NCI-H2107 (cell line): Measurements from ENCODE around the gene SMC4.
"Not testable (repeated sequence)": the region's sequence is repeated elsewhere in the genome, so short reads cannot be mapped to it uniquely, and the experiment has no call there.

Experiments used
- DNase-seq: peaks from one replicate; lab custom pipeline; 2025; lab: John Stamatoyannopoulos, UW

SMC4 gene

DNA sequence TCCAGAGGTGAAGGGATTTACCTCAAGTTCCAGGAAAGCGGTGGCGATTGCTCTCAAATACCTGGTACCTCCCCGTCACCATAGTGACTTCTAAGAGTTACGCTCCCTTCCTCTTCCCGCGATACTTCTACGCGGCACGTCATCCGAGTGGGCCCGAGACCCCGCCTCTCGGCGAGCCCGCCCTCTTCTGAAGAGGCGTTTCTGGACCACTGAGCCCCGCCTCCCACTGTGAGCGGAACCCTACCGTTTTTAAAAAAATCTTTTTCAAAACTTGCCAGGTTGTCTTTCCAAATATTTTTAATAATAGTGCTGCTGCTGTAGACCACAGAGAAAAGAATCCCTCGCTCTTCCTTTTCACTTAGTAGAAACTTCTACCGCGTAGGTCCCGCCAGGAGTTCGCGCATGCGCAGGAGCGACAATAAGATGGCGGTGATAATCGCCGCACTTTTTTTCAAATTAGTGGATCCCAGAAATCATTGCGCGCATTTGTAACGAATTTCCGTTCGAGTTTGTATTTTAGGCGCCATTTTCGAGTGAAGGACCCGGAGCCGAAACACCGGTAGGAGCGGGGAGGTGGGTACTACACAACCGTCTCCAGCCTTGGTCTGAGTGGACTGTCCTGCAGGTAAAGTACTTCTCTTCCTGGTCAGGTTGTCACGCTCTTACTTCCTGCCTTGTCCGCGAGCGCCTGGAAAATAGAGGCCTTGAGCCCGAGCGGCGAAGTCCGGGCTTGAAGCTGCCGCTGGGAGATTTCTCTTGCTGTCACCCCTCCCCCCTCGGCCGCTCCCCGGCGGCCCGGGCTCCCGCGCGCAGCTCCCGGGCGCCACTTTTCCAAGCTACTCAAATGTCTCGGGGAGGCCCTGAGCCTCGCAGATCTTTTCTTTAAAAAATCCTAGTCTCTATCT lies at the start of gene SMC4, which contains the start of gene IFT80:
SMC4 (plus strand) TSS at position 526 of the 905 bp plus-strand sequence. CDS start 1,177 bp downstream, outside the sequence.
IFT80 (minus strand) TSS at position 101 of the 905 bp plus-strand sequence. CDS start 14,625 bp downstream, outside the sequence.
- peak; percentile 99 for DNase-seq

DNA sequence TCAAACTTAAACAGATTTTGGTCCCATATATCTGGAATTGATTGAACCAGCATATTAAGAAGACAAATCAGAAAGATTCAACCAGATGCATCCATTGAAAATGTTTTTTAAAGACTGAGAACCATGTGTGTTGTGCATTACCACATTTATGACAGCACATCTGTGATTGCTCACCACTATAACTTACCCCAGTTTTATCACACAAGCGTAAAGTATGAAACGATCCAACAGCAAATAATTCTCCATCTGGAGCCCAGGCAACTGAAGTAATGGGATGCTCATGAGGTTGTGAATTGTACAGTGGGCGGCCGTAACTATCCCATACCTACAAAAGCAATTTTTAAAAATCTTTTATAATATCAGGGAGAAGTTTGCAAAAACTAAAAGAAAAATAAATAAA lies 43.6 kb upstream of the SMC4 start:
- no peak for DNase-seq

DNA sequence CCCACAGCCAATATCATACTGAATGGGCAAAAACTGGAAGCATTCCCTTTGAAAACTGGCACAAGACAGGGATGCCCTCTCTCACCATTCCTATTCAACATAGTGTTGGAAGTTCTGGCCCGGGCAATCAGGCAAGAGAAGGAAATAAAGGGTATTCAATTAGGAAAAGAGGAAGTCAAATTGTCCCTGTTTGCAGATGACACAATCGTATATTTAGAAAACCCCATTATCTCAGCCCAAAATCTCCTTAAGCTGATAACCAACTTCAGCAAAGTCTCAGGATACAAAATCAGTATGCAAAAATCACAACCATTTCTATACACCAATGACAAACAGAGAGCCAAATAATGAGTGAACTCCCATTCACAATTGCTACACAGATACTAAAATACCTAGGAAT lies 36.6 kb upstream of the SMC4 start:
- DNase-seq, result not testable (repeated sequence)

DNA sequence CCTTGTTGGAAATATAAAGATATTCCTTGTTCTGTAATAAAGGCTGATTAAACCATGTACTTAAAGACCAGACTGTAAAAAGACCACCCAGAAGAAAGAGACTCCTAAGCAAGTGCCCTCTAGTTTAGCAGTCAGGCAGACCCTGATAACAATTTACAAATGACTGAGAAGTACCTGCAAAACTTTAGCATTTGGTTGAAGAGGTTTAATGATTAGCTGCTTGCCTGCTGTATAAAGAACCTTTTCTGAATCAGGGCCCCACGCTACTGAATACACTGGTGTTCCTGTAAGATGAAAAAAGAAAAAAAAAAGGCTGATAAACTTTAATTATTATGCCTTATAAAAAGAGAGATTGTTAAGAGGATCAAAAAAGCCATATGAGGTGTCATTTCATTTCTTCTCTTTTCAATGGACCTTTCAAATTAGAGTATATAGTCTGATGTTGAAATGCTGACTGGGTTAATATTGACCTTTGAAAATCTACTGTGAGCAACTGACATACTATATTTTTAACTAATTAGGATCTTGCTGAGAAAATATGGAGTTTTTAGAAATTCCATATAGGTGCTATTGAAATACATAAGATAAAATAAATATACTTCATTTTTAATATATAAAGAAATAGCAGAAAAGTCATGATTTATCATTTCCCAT lies 33.5 kb upstream of the SMC4 start:
- DNase-seq, result no peak

DNA sequence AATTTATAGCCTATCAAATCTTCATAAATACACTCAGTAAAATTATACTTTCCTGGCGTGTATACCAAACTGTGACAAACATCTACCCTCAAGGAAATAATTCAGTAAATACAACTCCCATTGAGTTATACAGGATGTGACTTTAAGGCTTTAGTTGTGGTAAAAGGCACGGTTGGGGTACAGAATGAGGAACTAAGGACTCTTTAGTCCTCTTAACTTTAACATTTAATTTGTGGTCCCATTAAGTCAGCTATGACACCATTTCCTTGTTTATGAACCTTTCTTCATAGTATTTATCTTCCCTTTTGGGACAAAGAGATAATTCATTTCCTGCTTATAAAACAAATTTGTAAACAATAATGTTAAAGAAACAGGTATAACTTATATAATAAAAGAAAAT lies 30.6 kb upstream of the SMC4 start:
- no peak for DNase-seq

DNA sequence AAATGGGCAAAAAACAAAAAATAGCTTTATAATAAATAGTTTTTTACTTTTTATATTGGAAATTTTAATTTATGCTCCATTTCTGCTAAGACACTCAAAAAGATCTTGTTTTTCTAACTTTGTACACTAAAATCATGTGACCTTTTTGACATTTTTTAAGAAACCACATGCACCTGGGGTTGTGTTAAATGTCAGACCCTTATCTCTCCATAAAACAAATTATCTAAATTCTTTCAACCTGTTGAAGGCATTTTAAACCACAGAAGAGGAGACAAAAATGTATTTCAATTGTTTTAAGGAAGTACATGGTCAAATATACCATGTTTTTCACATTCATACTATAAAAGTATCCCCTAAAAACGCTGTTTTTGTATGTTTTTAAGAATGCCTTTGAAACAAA lies 29.7 kb upstream of the SMC4 start:
- no peak for DNase-seq

DNA sequence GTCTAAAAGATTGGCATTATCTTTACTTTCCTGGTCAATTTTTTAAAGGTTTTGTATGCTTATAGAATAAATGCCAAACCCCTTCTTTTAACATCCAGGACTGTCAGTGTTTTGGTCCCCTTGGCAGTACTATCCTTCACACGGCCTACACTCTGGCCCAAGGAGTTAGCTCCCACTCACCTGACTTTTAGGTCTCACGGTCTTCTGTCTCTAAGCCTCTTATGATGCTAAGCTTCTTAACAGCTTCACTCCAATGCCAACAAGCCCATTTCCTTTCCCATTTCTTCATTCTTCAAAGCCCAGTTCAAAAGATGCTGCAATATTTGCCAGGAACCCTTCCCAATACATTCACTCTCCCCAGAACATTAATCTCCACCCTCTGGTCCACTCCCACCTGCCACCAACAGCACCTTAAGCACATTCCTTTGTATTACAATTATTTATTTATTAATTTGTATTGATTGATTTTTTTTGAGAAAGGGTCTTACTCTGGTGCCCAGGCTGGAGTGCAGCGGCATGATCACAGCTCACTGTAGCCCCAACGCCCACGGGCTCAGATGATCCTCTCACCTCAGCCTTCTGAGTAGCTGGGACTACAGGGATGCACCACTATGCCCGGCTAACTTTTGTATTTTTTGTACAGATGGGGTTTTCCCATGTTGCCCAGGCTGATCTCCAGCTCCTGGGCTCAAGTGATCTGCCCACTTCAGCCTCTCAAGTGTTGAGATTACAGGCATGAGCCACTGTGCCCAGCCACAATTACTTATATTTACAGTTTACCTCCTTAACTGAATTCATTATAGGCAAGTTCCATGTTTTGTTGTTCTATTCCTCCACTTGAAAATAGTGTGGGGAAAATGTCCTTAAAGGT lies 28.2 kb upstream of the SMC4 start:
- no peak for DNase-seq

DNA sequence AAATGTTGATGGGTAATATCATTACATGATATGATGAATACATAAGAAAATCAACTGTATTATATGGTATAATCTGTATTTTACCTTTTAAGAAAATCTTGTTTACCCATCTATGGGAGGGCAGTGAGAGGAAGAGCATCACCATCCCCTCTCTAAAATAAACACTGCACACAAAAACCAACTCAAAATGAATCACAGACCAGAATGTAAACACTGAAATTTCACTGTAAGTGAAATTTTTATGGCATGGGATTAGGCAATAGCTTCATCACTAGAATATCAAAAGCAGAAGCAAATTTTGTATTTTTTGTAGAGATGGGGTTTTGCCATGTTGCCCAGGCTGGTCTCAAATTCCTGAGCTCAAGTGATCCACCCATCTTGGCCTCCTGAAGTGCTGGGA lies 26.7 kb upstream of the SMC4 start:
- DNase-seq, result no peak

DNA sequence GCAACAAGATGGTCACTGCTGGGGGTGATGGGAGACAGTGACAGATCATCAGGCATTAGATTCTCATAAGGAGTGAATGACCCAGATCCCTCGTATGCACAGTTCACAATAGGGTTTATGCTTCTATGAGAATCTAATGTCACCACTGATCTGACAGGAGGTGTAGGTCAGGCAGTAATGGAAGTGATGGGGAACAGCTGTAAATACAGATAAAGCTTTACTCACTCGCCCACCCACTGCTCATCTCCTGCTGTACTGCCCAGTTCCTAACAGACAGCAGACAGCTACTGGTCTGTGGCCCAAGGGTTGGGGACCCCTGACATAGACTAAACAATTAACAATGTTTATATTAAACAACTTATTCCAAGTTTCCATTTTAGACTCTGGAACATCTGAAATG lies 25.8 kb upstream of the SMC4 start:
- DNase-seq, result no peak

DNA sequence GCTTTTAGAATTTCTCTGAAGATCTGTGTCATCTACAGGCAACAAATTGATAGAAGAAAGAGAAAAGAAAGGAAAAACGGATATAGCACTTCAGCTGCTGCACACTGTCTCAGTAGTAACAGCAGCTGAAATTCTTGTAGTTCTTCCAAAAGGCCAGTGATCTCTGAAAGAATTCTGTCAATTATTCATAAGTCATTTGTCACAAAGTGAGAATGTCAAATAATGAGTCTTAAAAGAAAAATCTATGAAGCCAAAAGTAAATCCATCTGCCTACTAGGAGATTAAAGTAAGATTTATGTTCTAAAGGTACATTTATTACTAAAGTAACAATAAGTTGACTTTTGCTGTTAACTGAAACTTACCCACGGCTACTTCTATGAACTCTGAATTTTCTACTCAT lies 25.0 kb upstream of the SMC4 start:
- no peak for DNase-seq

DNA sequence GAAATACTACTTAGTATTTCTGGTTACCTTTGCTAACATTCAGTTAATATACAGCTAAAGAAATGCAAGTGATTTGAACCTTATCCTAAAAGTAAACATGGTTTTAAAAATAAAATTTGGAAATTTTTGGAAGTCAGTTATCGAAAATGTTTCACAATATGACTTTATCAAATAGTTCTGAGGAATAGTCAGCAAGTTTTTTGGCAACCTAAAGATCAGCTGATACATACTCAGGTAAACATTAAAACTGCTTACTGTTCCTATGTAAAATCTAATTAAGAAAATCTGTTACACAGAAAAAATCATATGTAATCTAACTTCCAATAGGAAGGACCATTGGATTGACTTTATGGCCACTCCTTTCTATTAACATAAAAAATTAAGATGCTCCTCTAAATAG lies 24.5 kb upstream of the SMC4 start:
- DNase-seq, result no peak

DNA sequence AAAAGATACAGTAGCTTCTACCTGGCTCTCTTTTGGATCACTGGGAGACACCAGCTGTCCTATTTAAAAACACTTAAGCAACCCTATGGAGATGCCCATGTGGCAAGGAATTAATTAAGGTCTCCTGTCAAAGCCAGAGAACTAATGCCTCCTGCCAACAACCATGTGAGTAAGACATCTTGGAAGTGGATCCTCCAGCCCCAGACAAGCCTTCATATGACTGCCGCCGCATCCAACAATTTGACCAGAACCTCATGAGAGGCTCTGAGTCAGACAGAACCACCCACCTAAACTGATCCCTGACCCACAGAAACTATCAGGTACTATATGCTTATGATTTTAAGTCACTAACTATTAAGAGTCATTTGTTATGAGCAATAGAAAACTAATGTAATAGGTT lies 22.8 kb upstream of the SMC4 start:
- DNase-seq, result no peak

DNA sequence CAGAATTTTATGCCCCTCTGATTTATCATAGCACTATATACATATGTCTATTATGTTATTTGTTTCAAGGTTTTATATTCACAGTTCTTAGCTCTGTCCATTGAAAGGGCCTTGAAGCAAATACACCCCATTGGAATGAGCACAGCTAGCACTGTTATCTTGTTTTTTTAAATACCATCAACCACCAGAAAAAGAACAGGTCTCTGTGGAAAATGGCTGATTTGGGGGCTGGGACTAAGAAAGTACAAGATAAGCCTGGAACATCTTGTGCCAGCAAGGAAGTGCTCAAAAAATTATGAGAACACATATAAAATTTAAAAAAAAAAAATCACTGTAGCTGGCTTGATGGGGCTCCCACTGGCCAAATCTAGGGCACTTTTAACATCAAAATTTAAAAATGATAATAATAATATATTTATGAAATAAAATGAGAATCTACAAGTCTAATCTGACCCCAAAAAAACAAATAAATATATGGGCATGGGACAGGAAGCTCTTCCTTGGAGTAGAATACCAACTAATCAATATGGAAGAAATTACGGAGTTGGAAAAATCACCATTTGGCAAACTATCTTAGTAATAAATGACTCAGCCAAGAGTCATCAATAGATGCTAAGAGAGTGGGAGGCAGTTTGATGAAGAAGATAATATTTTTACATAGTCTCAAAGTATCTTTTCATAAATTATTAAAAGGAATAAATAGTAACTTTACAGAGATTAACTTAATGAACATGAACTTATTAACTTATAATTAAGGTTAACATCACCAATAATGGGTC lies 20.9 kb upstream of the SMC4 start:
- DNase-seq, result no peak

DNA sequence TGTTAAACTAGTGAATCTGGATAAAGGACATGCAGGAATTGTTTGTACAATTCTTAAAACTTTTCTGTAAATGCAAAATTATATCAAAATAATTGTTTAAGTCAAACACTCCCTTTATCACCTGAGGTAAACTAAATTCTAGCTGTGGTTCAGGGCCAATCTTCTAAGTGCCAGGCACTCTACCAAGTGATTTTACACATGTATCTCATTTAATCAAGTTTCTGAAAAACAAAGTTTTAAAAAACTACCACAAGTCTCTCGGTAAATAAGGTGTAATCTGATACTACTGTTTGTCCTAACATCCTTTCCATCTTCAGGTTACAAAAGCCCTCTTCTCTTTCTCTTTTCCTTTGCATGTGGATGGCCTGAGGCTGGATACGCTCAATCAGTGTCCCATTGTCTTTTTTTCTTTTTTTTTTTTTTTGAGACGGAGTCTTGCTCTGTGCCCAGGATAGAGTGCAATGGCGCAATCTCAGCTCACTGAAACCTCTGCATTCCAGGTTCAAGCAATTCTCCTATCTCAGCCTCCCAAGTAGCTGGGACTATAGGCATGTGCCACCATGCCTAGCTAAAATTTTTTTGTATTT lies 19.7 kb upstream of the SMC4 start:
- DNase-seq, result no peak

DNA sequence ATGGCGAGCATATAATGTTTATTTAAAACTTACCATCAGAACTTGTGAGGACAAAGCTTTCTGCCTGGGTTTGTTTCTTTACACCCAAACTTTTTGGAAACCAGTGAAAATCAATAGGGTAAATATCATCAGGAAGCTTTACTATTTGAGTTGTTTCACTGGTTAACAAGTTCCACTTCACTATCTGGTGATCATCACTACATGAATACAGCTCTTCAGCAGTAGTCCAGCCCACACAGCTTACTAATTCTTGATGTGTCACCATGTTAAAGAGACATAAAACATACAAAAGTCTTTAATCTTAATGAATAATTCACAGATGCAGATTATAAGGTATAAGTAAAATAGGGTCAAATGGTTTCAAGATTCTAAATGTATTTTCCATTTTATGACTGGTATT lies 18.0 kb upstream of the SMC4 start:
- no peak for DNase-seq

DNA sequence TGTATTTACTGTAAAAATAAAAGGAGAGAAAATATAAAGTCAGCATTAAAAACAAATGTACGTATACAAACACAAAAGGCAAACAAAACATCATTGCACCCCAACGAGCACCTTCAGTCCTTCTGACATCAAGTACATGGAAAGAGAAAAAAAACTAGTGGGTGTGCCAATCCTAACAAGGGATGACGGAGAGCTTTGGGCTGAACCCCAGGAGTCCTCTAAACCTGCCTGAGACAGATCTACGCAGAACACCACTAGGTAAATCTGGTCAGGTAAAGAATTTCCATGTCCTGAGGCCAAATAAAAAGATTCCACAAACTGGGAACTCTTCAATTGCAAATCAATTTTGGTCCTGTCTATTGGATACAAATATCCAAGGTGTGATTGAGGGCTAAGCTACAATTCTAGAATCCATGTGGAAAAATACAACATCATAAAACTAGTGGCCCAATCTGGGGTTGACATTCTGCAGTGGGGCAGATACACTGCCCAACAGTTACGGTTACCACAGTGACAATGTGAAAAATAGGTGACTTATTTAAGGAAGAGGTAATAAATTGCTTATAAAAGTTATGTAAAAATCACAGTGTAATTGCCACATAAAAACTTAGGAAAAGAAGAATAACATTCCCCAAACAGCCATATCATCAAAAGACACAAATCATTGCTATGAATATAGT lies 14.7 kb upstream of the SMC4 start:
- no peak for DNase-seq

DNA sequence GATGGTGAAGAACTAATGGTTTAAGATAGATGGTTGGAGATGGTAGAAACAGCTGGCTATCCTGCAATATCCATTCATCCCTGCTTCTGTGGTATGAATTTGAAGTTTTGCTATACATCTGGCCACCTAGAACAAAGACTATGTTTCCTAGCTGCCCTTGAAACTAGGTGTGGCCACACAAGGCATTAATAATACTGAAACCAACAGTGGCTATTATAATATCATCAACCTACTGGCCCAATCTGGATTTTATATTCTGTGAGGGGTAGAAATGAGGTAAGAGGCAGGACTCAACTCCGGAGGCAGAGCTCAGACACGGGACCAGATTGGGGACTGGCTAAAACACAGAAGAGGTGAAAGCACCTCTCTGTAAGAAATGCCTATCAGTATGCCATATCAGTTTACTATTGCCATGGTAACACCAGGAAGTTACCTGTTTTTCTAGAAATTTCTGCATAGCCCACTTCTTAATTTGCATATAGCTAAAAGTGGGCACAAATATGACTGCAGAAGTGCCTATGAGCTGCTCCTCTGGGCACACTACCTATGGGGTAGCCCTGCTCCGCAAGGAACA lies 8.8 kb upstream of the SMC4 start:
- no peak for DNase-seq

DNA sequence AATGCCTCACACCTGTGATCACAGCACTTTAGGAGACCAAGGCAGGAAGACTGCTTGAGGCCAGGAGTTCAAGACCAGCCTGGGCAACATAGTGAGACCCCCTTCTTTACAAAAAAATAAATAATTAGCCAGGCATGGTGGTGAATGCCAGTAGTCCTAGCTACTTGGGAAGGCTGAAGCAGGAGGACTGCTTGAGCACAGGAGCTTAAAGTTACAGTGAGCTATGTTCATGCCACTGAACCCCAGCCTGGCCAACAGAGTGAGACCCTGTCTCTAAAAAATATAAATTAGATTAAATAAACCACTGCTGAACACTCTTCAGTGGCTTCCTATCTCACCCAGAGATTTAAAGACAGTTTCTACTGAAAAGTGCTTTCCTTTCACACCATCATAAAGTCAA lies 6.7 kb upstream of the SMC4 start:
- DNase-seq, result no peak

DNA sequence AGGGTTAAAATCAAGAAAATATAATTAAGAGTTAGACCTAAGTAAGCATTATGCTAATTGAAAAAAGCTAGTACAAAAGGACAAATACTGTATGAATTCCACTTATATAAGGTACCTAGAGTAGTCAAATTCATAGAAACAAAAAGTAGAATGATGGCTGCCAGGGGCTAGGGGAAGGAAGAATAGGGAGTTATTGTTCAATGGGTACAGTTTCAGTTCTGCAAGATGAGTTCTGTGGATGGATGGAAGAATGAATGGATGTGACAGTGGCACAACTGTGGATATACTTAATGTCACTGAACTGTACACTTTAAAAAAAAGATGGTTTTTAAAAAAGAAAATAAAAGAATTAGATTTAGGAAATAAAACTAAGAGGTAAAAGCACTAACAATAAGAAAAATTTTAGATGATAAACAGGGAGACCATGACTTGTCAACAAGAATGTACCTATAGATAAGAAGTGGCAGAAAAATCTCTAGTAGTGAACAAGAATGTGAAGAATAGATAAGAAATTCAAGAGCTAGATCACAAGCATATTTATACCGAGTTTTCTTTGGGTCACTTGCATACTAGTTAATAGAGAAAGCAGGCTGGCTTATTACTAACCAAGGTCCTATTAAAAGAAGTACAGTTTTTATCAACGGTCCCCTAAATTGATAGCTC lies 6.0 kb upstream of the SMC4 start:
- DNase-seq, result no peak

DNA sequence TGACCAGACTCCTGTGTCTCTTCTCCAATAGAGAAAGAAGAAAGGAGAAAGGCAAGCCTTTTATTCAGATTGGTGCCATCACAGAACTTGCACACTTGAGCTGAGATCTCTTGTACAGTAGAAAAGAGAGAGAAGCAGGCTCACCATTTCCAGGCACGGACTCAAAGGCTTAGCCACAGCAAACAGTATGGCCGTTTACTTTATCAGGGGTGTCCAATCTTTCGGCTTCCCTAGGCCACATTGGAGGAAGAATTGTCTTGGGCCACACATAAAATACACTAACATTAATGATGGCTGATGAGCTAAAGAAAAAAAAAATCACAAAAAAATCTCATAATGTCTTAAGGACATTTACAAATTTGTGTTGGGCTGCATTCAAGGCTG lies 5.4 kb upstream of the SMC4 start:
- no peak for DNase-seq
